HCT116 (cell line): ENCODE measurements around the gene IGSF9. TPM values are rescaled to one million over a fixed set of nuclear protein-coding genes. Genes with fewer than 3 reads are reported as not detected.

Experiments used
- ATAC-seq: fragments of 200-7000 bp; cut with Tn5 transposase; 2 replicates; pipeline ENCODE4 v1.9.1; 2020; ENCODE audit warnings: mild to moderate bottlenecking, moderate library complexity
- BruUV-seq: library from RNA; stranded (reverse); fragments of 400-500 nt; replicated peaks from 2 replicates; lab custom pipeline; 2021; lab: Mats Ljungman, UMichigan
- CTCF ChIA-PET: fragments of 300-600 bp; sonication (Branson Sonifier 250); formaldehyde crosslinking; loops from one replicate; lab custom pipeline; 2021; ENCODE audit warnings: antibody characterized with exemption; lab: Charles Lee
- POLR2A ChIA-PET: fragments of 300-600, 350-600 bp; sonication (Branson Sonifier 250); formaldehyde crosslinking; loops from one replicate; lab custom pipeline; 2021; ENCODE audit warnings: antibody characterized with exemption; lab: Charles Lee
- RAD21 ChIA-PET, 2 experiments: fragments of 300-600 bp; sonication (Branson Sonifier 250); formaldehyde crosslinking; loops; one replicate each; lab custom pipeline; 2023; ENCODE audit warnings: low total read pairs in 2 of 2; ENCODE audit not compliant: uncharacterized antibody in 2 of 2, unreplicated experiment in 2 of 2, low non-redundant PET in 1 of 2; lab: Charles Lee
- DNase-seq: peaks from one replicate; pipeline ENCODE4 v3.0.0-alpha.2; 2010; ENCODE audit warnings: low read depth, low spot score
- H2AFZ ChIP-seq: fragments of 200-600 bp; shearing (Covaris generic), sonication (generic); 2 replicates; pipeline ENCODE4 v1.6.1; 2017; ENCODE audit warnings: low read depth, mixed run types, mixed read lengths, antibody characterized with exemption, low read length; ENCODE audit not compliant: poor library complexity, severe bottlenecking
- H3K27ac ChIP-seq: 2 replicates; pipeline ENCODE4 v1.5.1; 2012; ENCODE audit warnings: low read depth, low read length
- H3K27me3 ChIP-seq: fragments of 200-600 bp; sonication (generic); 2 replicates; pipeline ENCODE4 v1.6.1; 2016; ENCODE audit warnings: mixed run types, low read length, mixed read lengths; ENCODE audit not compliant: insufficient read depth
- H3K36me3 ChIP-seq, 2 experiments: fragments of 200-500 bp in 1 of 2; fragments of 200-600 bp in 1 of 2; sonication (Bioruptor generic) in 1 of 2; sonication (generic) in 1 of 2; 2 replicates each; pipeline versions ENCODE4 v1.5.1 to v1.6.1; 2014 to 2016; ENCODE audit warnings: low read length in 2 of 2, inconsistent platforms in 1 of 2, mixed read lengths in 1 of 2, mixed run types in 1 of 2; ENCODE audit not compliant: insufficient read depth in 2 of 2, control insufficient read depth in 1 of 2
- H3K4me1 ChIP-seq, 2 experiments: fragments of 200-600 bp in 1 of 2; sonication (generic) in 1 of 2; 2 replicates each; pipeline versions ENCODE4 v1.5.1 to v1.6.1; 2012 to 2017; ENCODE audit warnings: low read length in 2 of 2, inconsistent platforms in 1 of 2, mild to moderate bottlenecking in 1 of 2, mixed read lengths in 1 of 2, mixed run types in 1 of 2, moderate library complexity in 1 of 2; ENCODE audit not compliant: insufficient read depth in 2 of 2, control insufficient read depth in 1 of 2
- H3K4me2 ChIP-seq: fragments of 200-600 bp; sonication (generic); 2 replicates; pipeline ENCODE4 v1.6.1; 2017; ENCODE audit warnings: mixed run types, low read length, mixed read lengths
- H3K4me3 ChIP-seq, 2 experiments: fragments of 200-600 bp in 1 of 2; sonication (generic) in 1 of 2; replicated peaks in 1 of 2; 2 replicates each; pipeline ENCODE4 v1.5.1; 2011 to 2016; ENCODE audit warnings: low read length in 2 of 2, control low read depth in 1 of 2, low read depth in 1 of 2, mild to moderate bottlenecking in 1 of 2, mixed read lengths in 1 of 2, mixed run types in 1 of 2
- H3K79me2 ChIP-seq: fragments of 200-600 bp; sonication (generic); 2 replicates; pipeline ENCODE4 v1.6.1; 2017; ENCODE audit warnings: mild to moderate bottlenecking, mixed run types, low read length, moderate library complexity, mixed read lengths; ENCODE audit not compliant: insufficient read depth
- H3K9ac ChIP-seq: fragments of 200-600 bp; sonication (generic); 2 replicates; pipeline ENCODE4 v1.6.1; 2016; ENCODE audit warnings: low read length, mixed read lengths
- H3K9me2 ChIP-seq: fragments of 200-600 bp; sonication (generic), shearing (Covaris generic); 2 replicates; pipeline ENCODE4 v1.6.1; 2017; ENCODE audit warnings: mixed run types, mild to moderate bottlenecking, moderate library complexity; ENCODE audit not compliant: insufficient read depth
- H3K9me3 ChIP-seq, 2 experiments: fragments of 200-500 bp in 1 of 2; fragments of 200-600 bp in 1 of 2; sonication (Bioruptor generic) in 1 of 2; sonication (generic) in 1 of 2; 2 replicates each; pipeline ENCODE4 v1.6.1; 2014 to 2017; ENCODE audit warnings: low read length in 2 of 2, mixed read lengths in 2 of 2, inconsistent platforms in 1 of 2, low read depth in 1 of 2, mild to moderate bottlenecking in 1 of 2, mixed run types in 1 of 2, moderate library complexity in 1 of 2; ENCODE audit not compliant: control insufficient read depth in 1 of 2, insufficient read depth in 1 of 2
- H4K20me1 ChIP-seq: fragments of 200-600 bp; sonication (generic), shearing (Covaris generic); 2 replicates; pipeline ENCODE4 v1.6.1; 2017; ENCODE audit warnings: mixed run types, mild to moderate bottlenecking, moderate library complexity; ENCODE audit not compliant: insufficient read depth
- CTCF ChIP-seq, 3 experiments: fragments of 200-600 bp in 1 of 3; sonication (generic) in 1 of 3; IDR thresholded peaks in 2 of 3; conservative IDR thresholded peaks in 1 of 3; 2 replicates each; pipeline ENCODE4 v1.5.1; 2012 to 2017; ENCODE audit warnings: low read depth in 2 of 3, low read length in 2 of 3, antibody characterized with exemption in 1 of 3, borderline replicate concordance in 1 of 3, control low read depth in 1 of 3, mild to moderate bottlenecking in 1 of 3, mixed read lengths in 1 of 3, mixed run types in 1 of 3, moderate library complexity in 1 of 3; ENCODE audit not compliant: insufficient read depth in 1 of 3
- ZFX ChIP-seq: fragments of 450-650 bp; IDR thresholded peaks from 2 replicates; pipeline ENCODE4 v1.6.1; 2017
- ZNF274 ChIP-seq: fragments of 200-500 bp; sonication (Bioruptor generic); IDR thresholded peaks from 2 replicates; pipeline ENCODE4 v1.6.1; 2014; ENCODE audit warnings: mild to moderate bottlenecking, low read depth, low read length, inconsistent platforms
- intact Hi-C: fragments of 100-400 bp; cut with micrococcal nuclease; formaldehyde crosslinking; loops from 2 replicates; pipeline ENCODE4 v1.10.0; 2022
- total RNA-seq: library from RNA; stranded (reverse); gene quantifications from one replicate; pipeline ENCODE4 v1.2.1, GENCODE V29; 2021; ENCODE audit not compliant: unreplicated experiment

Gene IGSF9
- total RNA-seq, 1 experiment from 2014 or later = 10.3 TPM

- no peak for ATAC-seq
- intact Hi-C loops = no loop called here
- CTCF ChIA-PET = interaction anchor here (10.1 kb wide), 1 partner anchor 65 kb away, joined by 170 read pairs; no protein-coding TSS in a partner anchor
Observed at GRCh38 chr1:159941141-159941540, 4.3 kb downstream of the IGSF9 start.

More at GRCh38 chr1:159941141-159941540, 4.3 kb downstream of the IGSF9 start:
- H4K20me1 ChIP-seq = no peaks in the 10 kb centered on the region
- no peaks in the 10 kb centered on the region for H3K9me3 ChIP-seq
- no peaks in the 10 kb centered on the region for H3K79me2 ChIP-seq
- no peak overlapping the region for H3K4me2 ChIP-seq
- H3K9me2 ChIP-seq = no peaks in the 10 kb centered on the region
- H3K4me3 ChIP-seq = no peak overlapping the region
- no peak overlapping the region for H3K27ac ChIP-seq
- ChIA-PET POLR2A (no interaction called here), RAD21 (interaction anchor here in 1 of 2 experiments (1.0 kb wide), 1 partner anchor 67 kb away, joined by 3 read pairs; no protein-coding TSS in a partner anchor)
- BruUV-seq = no TSS peak
- no peak overlapping the region for H3K9ac ChIP-seq
- H3K4me1 ChIP-seq = peaks cover 7 to 30% of the 10 kb centered on the region in 2 experiments
- no peak for DNase-seq
- no peak overlapping the region for H2AFZ ChIP-seq
- no peaks in the 10 kb centered on the region for H3K27me3 ChIP-seq
- no peak for TF ChIP-seq ZFX
- no peak for TF ChIP-seq ZNF274
- no peak for TF ChIP-seq CTCF (IDR thresholded peaks at IDR 0.05 in 2 of 3, conservative IDR thresholded peaks at IDR 0.05 in 1 of 3; ENCODE audit: borderline replicate concordance in 1 of 3, insufficient read depth in 1 of 3, low read depth in 2 of 3, low read length in 2 of 3)
- no peaks in the 10 kb centered on the region for H3K36me3 ChIP-seq
